ENCODE data around the gene HMGN4.

Gene HMGN4

DNA sequence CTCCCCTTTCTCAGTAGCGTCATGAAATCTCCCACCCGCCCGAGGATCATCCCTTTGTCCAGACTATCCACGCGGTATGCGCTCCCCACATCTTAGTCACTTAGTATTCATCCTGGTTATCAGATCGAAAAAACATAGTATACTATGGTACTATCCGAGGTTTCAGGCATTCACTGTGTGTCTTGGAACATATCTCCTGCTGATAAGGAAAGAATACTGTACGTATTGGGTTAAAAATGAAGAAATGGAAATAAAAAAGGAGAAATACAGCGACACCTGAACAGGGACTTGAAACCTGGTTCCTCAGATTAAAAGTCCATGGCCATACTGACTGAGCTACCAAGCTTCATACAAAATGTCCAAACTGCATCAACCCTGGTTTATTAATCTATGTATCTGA, 14.0 kb downstream of the HMGN4 start:
- no peak for DNase-seq (ENCODE audit: low read depth in 2 of 2)

DNA sequence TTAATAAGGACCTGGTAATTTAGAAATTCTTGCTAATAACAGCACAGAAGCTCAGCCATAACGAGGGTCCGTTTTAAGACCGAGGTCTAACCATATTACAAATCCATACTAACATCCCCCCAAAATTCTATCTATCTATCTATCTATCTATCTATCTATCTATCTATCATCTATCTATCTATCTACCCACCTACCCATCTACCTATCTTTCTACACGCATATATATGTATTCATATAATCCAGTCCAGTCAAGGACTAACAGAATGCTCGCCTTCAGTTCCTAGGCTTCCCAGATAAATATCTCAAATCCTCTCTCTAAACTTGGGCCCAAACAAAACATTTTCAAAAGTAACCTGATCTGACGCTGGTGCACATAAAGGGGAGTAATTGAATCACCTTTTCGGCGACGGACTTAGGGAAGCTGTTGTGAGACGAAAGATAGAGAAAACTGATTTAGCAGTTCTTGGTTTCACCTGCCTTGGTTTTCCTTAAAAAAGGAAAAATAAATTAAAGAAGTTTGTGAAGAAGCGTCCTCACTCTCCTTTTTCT, 14.5 kb downstream of the HMGN4 start:
- DNase-seq (ENCODE audit: low read depth in 2 of 2): no peak

DNA sequence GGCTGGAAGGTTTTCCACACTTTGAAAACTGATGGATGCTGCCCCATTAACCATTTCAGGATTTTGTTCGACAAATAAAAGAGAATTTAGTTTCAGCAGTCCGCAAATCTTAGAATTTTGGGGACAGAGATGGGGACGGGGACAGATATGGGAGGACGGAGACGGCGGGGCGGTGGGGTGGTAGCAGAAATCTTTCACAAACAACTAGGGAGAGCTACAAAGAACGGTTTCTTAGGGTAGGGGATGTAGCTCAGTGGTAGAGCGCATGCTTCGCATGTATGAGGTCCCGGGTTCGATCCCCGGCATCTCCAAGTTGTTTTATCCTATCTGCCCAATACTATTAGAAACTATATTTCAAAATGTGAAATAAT, 15.1 kb downstream of the HMGN4 start:
- peak; percentile 75 to 84 for DNase-seq (ENCODE audit: low read depth in 2 of 2)

DNA sequence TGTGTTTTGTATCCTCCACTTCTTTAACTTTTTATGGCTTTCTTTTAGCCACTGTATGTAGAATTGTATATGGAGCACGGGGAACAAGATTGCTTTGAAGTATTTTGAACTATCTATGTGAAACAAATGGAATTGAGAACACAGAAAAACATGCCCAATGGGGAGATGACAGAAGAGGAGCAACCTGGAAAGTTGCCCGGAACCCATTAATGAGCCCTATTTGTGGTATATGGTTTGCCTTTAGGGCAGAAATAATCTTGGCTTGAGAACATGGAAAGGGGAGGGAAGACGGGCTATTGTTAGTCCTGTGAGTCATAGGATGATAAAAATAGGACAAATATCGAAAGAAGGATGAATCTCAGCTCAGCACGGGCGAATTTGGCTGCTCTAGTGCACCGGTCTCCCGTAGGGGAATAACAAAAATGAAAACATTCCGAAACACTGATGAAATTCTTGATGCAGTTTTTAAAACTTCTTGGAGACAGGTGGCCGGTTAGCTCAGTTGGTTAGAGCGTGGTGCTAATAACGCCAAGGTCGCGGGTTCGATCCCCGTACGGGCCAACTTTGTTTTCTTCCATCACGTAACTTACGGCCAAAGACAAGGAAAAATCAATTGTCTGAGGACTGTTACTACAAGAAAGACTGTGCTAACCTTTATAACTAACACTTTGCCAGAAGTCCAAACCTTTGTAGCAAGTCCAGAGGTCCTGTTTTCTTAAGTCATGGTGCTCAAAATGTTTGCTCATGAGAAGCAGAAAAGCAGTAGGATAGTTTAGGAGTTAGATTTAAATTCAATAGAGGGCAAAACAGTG, 15.7 kb downstream of the HMGN4 start:
- DNase-seq (ENCODE audit: low read depth in 2 of 2): peak; percentile 75 to 88

DNA sequence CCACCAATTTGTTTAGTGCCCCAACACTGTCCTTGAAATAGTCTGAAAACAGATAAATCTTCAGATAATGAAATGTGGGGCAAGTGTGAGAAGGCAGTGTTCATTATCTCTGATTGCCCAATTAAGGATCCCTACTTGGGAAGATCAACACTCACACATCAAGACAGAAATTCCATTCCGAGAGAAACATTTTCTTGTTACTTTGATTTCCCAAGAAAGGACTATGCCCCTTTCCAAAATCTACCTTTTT, 16.2 kb downstream of the HMGN4 start:
- DNase-seq (ENCODE audit: low read depth in 2 of 2): no peak

DNA sequence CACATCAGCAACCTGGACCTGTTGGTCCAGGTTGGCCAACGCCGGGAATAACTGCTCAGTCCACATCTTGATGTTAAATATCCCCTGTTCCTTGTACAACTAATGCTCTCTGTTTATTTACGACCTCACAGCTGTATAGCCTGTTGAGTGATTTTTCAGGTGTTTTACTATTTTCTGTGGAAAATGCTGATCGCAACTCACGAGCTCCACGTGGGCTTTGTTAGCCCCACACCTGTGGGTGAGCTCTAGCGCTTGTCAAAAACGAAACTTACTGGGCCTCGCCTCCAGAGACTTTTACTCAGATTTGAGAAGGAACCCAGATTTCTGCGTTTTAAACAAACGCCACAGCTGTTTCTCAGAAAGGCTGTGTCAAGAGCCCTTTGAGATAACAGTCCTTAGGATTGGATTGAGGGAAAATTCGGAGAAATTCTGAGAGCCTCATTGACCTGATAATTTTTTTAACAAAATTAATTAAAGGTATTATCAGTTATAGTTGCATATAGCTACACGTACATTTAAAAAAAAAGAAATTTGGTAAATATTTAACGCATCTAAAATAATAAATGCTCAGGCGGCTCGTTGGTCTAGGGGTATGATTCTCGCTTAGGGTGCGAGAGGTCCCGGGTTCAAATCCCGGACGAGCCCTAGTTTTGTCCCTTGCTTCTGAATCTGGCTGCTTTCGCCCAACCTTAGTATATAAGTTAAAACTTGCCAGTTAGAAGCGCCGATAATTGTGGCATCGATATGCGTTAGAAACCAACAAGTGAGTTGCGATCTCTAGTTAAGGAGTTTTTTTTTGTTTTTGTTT, 16.7 kb downstream of the HMGN4 start:
- peak in 1 of 2 donors; percentile 51 for DNase-seq (ENCODE audit: low read depth in 2 of 2)

DNA sequence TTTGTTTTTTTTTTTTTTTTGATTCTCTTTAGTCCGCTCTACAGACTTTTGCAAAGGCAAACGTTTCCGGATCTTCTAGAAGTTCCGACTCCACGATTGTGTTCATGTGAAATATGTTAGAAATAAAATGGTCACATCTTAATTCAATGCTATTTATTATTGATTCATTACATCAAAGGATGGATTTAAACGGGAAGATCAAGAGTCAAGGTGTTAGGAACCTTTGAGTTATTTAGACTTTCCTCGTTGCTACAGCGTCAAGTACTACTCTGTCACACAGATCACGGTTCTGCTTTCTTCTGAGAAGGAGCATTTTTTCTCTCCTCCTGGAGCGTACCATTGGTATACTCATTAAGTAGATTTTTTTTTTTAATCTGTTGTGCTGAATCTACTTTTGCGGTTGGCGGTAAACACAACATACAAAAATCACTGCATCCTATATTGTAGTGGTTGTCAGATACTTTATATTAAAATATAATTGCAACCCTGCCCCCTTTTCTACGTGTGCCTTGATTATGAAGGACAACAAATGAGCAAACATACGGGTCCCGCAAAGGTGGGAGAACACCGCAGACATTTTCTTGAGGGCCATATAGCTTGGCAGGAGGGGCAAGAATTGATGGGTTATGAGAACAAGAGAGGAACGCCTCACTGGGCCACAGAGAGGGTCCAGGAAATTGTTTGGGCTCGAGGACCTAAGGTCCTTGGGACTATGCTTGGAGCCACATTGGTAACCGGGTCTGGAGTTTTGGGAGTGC, 17.5 kb downstream of the HMGN4 start:
- no peak for DNase-seq (ENCODE audit: low read depth in 2 of 2)

DNA sequence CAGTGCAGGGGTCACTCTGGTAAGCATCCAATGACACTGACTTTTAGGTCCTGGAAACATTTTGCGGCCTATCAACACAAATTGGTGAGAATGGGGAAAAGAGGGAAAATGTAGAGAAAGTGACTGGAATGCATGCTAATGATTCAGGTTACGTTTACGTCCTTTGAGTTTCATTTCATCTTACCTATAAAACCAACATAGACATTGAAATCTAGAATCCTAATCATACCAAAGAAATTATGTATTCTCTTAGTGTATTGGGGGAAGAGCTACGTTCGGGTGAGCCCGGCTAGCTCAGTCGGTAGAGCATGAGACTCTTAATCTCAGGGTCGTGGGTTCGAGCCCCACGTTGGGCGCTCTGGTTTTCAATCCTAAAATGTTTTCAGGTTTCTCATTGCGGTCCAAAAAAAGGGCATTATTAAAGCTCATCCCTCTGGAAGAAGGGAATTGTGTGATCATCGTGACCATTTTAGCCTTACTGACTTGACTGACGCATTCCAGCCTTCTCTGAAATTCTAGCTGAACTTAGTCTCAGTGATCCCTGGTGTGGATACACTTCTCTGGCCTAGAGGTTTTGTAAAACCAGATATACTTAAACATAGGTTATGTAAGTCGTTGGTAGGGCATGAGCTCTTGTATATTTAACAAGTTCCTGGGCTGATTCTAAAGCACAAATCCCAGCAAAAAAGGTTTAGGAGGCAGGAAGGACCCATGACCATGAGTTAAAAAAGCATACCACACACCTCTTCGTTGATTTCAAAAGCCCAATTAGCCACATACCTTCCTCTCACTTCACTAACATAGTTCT, 18.3 kb downstream of the HMGN4 start:
- DNase-seq (ENCODE audit: low read depth in 2 of 2): peak in 1 of 2 donors; percentile 36

DNA sequence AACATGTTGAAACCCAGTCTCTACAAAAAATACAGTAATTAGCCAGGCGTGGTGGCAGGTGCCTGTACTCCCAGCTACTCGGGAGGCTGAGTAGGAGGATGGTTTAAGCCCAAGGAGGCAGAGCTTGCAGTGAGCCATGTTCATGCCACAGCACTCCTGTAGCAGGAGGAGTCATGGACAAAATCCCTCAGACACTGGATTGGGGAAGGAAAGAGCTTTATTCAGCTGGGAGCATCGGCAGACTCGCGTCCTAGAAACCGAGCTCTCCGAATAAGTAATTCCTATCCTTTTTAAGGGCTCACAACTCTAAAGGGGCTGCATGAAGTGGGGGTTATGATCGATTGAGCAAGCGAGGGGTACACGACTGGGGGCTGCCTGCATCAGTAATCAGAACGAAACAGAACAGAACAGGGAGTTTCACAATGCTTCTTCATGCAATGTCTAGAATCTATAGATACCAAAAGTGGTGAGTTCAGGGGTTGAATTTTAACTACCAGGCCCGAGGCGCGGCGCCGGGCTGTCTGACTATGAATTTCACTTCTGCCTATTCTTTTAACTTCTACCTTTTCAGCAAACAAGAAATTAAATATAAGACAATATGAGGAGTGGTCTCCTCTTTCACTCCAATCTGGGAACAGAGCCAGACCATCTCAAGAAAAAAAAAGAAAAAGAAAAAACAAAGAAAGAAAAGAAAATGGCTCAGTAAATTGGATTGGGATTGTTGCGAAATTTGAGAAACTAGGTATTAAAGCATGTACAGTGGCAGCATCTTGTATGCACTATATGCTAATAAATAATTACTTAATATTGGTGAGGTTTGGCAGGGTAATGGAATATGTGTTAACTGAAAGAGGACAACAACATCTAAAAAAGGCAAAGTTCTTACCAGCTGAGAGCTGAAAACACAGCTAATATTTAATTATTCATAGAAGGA, 23.6 kb downstream of the HMGN4 start:
- no peak for DNase-seq (ENCODE audit: low read depth in 2 of 2)

DNA sequence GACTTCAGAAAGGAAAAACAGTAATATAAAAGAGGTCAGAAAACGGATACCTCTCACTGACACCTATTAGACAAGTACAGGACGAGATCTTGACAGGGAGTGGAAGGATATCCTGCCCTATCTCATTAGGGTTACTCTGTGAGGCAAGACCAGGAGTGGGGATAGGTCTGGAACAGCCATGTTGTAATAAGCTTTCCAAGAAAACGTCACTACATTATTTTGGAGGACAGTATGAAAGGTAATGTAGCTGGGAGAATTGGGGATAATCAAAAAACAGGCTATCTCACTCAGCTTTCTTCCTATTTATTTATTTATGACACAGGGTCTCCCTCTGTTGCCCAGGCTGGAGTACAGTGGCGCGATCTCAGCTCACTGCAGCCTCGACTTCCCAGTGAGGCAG, 25.3 kb downstream of the HMGN4 start:
- no peak for DNase-seq (ENCODE audit: low read depth in 2 of 2)

DNA sequence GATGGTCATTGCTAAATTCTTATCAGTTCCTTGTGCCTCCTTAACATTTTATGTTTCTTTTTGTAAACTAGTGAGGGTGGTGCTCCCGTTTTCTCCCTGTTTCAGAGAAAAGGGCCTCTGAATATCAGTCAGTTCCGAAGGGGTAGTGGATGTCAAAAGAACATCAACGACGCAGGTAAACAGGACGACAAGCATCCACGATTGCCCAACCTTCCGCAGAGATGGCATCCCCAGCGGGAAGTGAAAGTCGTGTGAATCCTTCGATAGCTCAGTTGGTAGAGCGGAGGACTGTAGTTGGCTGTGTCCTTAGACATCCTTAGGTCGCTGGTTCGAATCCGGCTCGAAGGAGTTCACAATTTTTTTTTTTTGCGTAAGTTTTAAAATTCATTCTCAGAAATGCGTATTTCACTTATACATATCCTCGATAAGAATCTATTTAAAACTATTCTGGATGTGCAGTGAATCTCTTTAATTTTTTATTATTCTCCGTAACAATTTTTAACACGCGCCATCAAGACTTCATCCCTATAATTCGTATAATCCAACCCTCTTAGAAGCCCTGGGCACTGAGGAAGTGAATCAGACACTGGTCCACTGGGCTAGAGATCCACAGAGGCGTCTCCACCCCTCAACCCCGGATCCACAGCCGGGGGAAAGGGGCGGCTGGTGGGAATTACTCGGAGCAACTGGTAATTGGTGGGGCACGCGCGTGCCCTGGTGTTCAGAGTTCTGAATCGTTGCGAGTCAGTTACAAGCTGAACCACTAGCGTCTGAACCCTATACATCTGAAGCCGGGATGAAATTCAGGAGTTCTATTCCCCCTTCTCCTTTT, 30.7 kb downstream of the HMGN4 start:
- DNase-seq (ENCODE audit: low read depth in 2 of 2): peak; percentile 98 to 100

DNA sequence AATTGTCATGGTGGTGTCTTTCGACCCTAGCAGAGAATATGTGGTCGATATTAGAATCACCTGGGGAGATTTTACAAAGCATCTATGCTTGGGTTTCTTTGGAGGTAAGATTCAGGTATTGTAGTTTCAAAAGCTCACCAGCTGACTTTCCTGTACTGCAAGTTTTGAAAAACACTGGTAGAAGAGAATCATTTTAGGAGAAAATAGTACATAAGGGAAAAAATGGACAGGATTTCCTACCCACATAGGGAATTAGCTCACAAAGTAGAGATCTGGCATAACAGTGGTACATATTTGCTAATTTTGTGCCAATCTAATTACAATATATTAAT, 31.2 kb downstream of the HMGN4 start:
- no peak for DNase-seq (ENCODE audit: low read depth in 2 of 2)

DNA sequence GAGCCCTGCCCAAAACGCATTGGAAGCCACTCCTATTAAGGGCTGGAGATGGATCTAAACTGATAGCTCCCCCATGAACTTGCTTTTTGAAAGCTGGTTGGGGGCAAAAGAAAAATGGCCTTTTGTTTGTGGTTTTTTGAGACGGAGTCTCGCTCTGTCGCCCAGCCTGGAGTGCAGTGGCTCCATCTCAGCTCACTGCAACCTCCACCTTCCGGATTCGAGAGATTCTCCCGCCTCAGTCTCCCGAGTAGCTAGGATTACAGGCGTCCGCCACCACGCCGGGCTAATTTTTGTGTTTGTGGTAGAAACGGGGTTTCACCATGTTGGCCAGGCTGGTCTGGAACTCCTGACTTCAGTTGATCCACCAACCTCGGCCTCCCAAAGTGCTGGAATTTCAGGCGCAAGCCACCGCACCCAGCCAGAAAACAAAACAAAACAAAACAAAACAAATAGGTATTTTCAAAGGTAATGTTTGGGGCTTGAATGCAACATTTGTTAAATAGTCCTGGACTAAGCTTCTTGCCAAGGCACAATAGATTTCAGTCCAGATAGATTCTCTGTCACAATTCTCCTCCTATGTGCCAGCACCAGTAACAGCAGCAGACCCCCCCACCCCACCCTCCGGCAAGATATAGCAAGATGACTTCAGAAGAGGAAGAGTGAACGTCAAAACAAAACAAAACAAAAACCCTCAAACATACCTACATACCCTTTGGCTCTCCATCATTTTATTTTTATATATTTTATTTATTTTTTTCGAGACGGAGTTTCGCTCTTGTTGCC, 32.1 kb downstream of the HMGN4 start:
- DNase-seq (ENCODE audit: low read depth in 2 of 2): no peak

DNA sequence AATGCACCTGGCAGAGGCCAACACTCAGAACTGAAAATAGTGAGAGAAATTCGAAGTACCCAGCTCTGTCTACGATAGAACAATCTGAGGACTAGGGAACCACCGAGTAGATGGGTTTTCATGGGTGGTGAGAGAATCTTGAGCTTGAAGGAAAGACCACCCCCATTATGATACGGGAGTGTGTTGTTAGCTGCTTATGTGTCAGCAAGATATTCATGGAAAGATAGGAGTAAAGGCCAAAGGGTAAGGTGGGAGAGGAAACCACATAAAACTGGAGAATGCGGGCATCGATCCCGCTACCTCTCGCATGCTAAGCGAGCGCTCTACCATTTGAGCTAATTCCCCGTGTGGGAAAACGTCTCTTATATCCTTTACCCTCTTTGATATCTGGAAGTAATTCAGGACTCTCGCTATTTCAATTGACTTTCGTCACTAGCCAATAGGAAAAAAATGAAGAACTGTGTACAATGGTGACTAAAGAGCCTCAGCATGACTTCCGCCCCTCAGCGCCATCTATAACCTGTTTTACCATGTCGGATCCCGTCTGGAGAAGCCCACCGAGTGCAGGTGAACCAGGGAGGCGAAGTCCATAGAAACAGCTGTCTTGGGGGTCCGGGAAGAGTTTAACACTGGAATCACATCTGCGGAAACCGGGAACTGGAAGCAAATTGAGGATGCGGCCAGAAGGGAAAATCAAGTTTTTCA, 33.6 kb downstream of the HMGN4 start:
- peak in 1 of 2 donors; percentile 48 for DNase-seq (ENCODE audit: low read depth in 2 of 2)

DNA sequence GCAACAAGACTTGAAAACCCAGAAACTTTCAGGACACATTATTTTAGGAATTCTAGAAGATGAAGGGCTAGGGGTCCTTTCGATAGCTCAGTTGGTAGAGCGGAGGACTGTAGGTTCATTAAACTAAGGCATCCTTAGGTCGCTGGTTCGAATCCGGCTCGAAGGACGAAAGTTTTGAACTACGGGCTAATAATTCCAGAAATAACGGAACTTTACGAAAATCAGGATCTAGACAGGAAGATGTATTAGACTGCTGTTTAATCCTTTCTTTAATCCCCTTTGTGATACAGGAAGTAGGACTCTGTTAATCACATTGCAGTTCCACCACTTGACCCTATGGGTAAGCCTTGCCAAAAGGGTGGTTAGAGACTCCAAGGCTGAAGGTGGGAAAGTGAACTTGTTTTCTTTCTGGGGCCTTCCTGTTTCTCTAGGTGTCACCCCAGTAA, 37.4 kb downstream of the HMGN4 start:
- DNase-seq (ENCODE audit: low read depth in 2 of 2): no peak

DNA sequence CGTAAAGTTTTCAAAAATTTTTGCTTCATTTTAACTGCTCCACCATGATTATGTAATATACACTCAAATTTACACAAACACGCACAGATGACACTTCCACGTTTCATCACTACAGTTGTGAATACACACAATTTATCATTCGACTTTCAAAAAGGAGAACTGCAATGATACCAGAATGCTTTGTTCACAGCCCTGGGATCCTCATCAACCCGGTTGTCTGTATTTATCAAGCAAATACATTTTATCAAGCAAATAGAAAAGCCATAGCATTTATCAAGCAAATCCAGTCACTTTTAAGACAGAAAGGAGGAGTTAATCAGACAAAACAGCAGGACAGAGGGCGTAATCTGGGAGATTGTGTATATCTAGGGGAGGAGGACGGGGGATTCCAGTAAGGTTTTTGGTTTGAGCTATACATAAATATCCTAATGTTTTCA, 38.3 kb downstream of the HMGN4 start:
- no peak for DNase-seq (ENCODE audit: low read depth in 2 of 2)

DNA sequence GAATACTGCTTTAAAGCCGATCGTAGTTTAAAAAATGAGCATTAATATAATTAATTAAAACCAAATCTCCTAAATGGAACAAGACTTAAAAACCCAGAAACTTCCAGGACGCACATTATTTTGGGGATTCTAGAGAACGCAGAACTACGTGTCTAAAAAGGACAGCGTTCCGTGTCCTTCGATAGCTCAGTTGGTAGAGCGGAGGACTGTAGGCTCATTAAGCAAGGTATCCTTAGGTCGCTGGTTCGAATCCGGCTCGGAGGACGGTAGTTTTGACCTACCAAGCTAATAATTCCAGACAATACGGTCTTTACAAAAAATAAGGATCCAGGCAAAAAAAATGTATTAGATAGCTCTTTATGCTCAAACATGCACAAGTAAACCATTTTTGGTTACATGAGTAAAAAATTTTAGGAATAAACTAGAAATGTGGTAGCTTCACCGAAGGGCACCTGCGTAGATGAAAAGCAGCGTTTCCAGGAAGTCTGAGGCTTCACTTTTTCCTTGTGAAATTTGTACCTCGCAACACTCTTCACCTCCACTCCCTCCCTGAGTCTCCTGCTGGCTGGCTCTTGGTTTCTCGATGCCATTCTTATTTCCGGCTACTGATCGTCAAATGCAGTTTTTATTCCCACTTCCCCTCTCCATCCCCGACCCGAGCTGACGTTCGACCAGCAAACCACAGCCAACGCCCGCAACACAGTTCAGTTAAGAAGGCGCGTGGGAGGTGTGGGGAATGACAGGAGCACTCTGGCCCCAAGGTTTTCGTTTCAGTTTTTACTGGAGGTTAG, 39.0 kb downstream of the HMGN4 start:
- DNase-seq (ENCODE audit: low read depth in 2 of 2): peak; percentile 67 to 68
